ENCODE results near the gene CPT1C.

The CPT1C gene

DNA sequence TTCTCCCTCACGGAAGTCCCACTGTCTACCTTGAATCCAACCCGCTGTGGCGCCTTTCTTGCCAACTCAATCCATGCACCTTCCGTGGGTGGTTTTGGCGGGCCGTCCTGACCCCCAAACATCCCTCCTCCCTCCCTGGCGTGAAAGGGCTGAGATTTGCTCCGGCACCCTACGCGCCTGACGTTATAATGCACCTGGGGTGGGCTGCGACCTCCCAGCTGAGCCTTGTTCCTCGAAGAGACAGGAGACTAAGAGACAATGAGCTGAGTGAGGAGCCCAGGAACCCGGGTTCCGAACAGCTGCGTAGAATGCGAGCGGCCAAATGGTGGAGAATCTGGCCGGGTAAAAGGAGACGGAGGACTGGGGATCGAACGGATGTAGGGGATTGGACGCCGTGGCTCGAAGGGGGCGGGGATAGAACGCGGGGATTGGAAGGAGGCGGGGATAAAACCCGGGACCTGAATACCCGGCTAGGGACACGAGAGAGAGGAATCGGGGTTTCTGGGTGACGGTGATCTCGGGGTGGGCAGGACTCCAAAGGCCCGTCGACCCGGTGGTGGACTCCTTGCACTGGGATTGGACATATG, at the start of gene CPT1C:
TSS of gene CPT1C (plus strand) at position 461 of the 587 bp plus-strand sequence. CDS start 1,137 bp downstream, outside the sequence.
- no peak for DNase-seq (ENCODE audit: low read depth)
- H3K4me3 ChIP-seq (ENCODE audit: low read depth, low read length) = peak within 1 kb of the TSS; percentile 55

DNA sequence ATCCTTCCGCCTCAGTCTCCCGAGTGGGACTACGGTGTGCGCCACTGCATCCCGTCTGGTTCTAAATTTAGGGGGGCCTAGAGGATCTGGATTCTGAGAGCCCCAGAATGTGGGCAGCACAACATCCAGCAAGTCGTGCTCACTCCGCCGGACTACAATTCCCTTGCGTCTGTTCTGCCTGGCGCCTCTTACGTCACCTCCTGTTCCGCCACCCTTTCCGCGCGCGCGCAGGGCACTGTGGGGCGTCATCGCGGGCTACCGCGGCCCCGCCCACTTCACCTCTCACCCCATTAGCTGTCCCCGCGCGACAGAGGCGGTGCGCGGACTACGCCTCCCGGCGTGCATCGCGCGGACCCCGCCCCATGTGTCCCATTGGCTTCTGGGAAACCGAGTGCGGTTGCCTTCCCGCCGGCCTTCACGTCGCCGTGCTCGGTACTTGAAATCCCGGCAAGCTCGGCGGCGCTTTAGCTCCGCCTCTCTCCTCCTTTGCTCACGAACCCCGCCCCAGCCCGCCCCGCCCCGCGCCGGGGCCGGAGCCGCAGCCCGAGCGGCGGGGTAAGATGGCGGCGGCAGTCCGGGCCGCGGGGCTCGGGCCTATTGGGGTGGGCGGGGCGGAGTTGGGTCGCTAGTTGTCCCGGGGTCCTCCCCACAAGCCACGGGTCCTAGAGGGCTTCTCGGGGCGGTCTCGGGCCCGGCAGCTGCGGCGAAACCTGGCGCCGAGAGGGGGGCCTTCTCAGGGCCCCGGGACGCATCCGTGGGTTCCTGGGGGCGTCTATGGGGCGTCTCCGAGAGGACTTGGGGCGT, 49.0 kb upstream of the CPT1C start, which contains the start of gene SCAF1:
TSS of gene SCAF1 (plus strand) at position 522 of the 804 bp plus-strand sequence. CDS start 2,818 bp downstream, outside the sequence.
- H3K4me3 ChIP-seq (ENCODE audit: low read depth, low read length) = peak within 1 kb of the TSS; percentile 99
- DNase-seq (ENCODE audit: low read depth) = peak; percentile 98

DNA sequence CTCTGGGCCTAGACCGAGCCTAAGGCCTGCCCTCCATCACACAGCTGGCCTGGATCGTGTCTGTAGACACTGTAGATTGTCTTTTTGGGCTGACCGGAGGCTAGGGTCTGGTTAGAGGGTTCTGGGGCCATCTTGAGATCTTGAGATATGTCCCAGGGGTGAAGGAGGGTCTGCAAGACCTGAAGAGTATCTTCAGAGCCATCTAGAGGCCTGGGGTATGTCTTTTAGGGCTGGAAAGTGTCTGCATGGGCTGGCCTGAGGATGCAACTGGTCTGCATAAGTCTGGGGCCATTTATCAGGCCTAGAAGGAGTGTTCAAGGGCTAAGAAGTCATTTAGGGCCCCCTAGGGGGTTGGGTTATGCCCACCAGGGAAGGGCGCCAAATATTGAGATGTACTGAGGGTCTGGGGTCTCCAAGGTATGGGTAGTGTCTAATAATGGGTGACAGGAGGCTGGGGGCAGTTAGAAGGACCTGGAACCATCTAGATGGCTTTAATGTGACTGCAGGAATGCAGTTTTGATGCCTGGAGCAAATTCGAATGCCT, 48.4 kb upstream of the CPT1C start:
- DNase-seq (ENCODE audit: low read depth) = no peak
- H3K4me3 ChIP-seq (ENCODE audit: low read depth, low read length) = peak overlapping the region; percentile 99

DNA sequence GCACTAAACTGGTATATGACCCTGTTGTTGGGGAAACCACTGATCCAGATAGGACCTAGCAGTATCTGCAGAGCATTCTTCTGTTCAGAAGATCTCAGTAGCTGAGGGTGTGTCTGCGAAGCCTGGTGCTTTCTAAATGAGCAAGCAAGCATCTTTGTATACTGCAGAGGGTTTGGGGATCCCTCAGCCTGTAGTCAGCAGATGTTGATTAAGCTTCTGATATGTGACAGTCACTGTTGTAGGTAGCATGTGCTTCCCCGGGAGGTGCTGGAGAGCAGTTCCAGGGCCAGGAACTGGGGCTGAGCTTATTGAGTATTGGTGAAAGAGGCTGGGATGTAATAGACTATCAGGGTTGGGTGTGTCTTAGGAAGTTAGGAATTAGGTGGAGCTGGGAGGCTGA, 47.5 kb upstream of the CPT1C start:
- peak overlapping the region; percentile 99 for H3K4me3 ChIP-seq (ENCODE audit: low read depth, low read length)
- DNase-seq (ENCODE audit: low read depth) = no peak

DNA sequence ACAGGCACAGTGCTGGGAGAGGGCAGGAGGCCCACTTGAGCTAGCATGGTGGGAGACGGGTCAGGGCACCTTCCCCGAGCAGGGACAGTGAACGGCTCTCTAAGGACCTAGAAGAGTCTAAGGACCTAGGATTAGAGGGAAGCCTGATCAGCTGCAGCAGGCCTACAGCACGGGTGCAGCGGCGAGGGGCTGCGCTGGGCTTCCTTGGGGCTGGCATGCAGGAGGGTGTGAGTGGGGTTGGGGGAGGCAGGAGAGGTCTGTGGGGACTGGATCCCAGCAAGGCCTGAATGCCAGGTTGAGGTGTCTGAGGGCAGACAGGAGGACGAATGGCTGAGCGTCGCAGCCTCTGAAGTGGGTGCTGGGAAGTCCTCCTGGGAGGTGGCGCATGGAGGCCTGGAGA, 45.3 kb upstream of the CPT1C start:
- no peak for DNase-seq (ENCODE audit: low read depth)
- no peak overlapping the region for H3K4me3 ChIP-seq (ENCODE audit: low read depth, low read length)

DNA sequence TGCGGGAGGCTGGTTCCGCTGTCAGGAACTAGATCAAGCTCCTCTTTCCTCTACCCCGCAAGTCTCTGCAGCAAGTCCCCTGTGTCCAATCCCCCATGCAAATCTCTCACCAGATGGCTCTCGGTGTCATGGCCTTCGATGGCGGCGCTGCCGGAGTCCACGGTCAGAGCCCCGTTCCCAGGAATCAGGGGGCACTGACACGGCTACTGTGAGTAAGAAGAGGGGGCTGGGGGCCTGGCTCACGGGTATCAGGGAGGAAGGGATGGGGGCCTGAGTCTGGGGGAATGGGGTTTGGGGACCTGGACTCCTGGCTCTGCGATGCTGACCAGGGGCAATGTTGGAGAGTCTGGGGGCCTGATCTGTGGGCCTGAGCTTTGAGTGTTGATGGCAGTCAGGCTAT, 44.9 kb upstream of the CPT1C start:
- H3K4me3 ChIP-seq (ENCODE audit: low read depth, low read length) = no peak overlapping the region
- DNase-seq (ENCODE audit: low read depth) = no peak

DNA sequence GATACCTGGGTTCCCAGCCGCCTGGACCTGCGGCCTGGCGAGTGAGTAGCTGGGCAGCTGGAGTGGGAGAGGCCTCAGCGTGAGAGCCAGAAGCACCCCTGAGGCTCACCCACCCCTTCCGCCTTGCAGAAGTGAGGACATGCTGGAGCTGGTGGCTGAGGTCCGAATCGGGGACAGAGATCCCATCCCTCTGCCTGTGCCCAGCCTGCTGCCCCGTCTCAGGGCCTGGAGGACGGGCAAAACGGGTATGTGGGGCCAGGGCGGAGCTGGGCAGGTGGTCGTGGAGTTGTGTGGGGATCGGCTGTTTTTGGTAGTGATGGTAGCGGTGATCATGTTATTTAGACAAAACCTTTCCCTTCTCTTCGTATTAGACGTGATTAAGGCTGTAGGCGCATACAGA, 44.3 kb upstream of the CPT1C start:
- no peak overlapping the region for H3K4me3 ChIP-seq (ENCODE audit: low read depth, low read length)
- DNase-seq (ENCODE audit: low read depth) = no peak

DNA sequence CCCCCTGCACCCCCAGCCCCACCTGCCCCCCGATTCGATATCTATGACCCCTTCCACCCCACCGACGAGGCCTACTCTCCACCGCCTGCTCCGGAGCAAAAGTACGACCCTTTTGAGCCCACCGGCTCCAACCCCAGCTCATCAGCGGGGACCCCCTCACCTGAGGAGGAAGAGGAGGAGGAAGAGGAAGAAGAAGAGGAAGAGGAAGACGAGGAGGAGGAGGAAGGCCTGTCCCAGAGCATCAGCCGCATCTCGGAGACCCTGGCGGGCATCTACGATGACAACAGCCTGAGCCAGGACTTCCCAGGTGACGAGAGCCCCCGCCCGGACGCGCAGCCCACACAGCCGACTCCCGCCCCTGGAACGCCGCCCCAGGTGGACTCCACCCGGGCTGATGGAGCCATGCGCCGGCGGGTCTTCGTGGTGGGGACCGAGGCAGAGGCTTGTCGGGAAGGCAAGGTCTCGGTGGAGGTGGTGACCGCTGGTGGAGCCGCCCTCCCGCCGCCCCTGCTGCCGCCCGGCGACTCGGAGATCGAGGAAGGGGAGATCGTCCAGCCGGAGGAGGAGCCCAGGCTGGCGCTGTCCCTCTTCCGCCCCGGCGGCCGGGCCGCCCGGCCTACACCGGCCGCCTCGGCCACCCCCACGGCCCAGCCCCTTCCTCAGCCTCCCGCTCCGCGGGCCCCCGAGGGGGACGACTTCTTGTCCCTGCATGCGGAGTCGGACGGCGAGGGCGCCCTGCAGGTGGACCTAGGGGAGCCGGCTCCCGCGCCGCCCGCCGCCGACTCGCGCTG, 39.7 kb upstream of the CPT1C start:
- DNase-seq (ENCODE audit: low read depth) = no peak
- H3K4me3 ChIP-seq (ENCODE audit: low read depth, low read length) = no peak overlapping the region

DNA sequence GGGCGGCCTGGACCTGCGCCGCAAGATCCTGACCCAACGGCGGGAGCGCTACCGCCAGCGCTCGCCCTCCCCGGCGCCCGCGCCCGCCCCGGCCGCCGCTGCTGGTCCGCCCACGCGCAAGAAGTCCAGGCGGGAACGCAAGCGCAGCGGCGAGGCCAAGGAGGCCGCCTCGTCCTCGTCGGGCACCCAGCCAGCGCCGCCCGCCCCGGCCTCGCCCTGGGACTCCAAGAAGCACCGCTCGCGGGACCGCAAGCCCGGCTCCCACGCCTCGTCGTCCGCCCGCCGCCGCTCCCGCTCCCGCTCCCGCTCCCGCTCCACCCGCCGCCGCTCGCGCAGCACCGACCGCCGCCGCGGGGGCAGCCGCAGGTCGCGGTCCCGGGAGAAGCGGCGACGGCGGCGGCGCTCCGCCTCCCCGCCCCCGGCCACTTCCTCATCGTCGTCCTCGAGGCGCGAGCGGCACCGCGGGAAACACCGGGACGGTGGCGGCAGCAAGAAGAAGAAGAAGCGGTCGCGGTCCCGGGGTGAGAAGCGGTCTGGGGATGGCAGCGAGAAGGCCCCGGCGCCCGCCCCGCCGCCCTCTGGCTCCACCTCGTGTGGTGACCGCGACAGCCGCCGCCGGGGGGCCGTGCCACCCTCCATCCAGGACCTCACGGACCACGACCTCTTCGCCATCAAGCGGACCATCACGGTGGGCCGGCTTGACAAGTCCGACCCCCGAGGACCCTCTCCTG, 38.9 kb upstream of the CPT1C start:
- DNase-seq (ENCODE audit: low read depth) = no peak
- H3K4me3 ChIP-seq (ENCODE audit: low read depth, low read length) = no peak overlapping the region

DNA sequence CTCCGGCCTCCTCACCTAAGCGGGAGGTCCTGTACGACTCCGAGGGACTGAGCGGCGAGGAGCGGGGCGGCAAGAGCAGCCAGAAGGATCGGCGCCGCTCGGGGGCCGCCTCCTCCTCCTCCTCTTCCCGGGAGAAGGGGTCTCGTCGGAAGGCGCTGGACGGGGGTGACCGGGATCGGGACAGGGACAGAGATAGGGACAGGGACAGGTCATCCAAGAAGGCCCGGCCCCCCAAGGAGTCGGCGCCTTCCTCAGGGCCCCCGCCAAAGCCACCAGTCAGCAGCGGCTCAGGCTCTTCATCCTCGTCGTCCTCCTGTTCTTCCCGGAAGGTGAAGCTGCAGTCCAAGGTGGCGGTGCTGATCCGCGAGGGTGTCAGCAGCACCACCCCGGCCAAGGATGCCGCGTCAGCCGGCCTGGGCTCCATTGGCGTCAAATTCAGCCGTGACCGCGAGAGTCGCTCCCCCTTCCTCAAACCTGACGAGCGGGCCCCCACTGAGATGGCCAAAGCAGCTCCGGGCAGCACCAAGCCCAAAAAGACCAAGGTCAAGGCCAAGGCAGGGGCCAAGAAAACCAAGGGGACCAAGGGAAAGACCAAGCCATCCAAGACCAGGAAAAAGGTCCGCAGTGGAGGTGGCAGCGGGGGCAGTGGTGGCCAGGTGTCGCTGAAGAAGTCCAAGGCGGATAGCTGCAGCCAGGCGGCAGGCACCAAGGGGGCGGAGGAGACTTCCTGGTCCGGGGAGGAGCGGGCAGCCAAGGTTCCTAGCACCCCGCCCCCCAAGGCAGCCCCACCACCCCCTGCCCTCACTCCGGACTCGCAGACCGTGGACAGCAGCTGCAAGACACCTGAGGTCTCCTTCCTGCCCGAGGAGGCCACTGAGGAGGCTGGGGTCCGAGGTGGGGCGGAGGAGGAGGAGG, 38.1 kb upstream of the CPT1C start:
- no peak for DNase-seq (ENCODE audit: low read depth)
- no peak overlapping the region for H3K4me3 ChIP-seq (ENCODE audit: low read depth, low read length)

DNA sequence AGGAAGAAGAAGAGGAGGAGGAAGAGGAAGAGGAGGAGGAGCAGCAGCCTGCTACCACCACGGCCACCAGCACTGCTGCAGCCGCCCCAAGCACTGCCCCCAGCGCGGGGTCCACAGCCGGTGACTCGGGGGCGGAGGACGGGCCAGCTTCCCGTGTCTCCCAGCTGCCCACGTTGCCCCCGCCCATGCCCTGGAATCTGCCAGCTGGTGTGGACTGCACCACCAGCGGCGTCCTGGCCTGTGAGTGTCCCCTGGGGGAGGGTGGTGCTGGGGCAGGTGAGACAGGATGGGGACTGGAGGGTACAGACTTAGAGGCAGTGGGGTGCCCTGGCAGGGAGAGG, 37.5 kb upstream of the CPT1C start:
- no peak for DNase-seq (ENCODE audit: low read depth)

DNA sequence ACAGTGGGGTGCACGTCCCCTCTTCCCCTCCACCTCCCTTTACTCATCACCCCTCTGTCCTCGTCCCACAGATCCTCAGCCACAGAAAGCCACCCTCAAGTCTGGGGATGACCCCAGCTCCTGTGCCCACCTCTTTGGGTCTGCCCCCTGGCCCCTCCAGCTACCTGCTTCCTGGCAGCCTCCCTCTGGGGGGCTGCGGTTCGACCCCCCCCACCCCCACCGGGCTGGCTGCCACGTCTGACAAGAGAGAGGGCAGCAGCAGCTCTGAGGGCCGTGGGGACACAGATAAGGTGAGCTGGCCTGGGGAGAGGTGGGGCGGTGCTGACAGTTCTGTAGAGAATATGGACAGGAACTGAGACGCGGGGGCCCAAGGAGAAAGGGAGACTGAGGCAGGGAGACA, 36.3 kb upstream of the CPT1C start:
- no peak overlapping the region for H3K4me3 ChIP-seq (ENCODE audit: low read depth, low read length)
- no peak for DNase-seq (ENCODE audit: low read depth)

More for the DNA sequence above, 37.5 kb upstream of the CPT1C start:
- no peak overlapping the region for H3K4me3 ChIP-seq (ENCODE audit: low read depth, low read length)

DNA sequence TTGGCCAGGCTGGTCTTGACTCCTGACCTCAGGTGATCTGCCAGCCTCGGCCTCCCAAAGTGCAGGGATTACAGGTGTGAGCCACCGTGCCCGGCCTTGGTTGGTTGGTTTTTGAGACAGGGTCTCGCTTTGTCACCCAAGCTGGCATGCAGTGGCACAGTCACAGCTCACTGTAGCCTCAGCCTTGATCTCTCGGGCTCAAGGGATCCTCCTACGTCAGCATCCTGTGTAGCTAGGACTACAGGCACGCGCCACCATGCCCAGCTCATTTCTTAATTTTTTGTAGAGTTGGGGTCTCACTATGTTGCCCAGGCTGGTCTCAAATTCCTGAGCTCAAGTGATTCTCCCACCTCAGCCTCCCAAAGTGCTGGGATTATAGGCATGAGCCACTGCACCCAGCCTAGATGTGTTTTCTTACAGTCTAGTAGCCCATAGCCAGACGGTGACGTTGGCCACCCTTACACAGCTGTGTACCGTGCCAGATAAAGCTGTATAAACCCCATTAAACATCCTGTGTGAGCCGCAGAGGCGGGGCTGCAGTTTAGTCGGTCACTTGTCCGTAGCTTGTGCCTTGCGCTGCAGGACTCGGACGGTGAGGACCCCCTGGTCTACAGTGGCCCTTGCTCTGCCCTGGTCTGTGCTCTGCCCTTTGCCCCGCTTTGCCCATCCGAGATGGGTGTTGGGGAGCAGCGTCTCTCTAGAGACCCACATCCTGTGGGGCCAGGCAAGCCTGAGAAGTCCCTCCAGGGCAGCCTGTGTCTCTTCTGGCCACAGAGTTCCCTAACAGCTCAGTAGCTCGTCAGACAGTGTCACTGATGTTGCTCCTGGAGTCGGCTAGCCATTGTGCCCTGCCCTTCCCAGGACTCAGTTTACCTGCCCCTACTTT, 35.1 kb upstream of the CPT1C start:
- no peak overlapping the region for H3K4me3 ChIP-seq (ENCODE audit: low read depth, low read length)
- no peak for DNase-seq (ENCODE audit: low read depth)

DNA sequence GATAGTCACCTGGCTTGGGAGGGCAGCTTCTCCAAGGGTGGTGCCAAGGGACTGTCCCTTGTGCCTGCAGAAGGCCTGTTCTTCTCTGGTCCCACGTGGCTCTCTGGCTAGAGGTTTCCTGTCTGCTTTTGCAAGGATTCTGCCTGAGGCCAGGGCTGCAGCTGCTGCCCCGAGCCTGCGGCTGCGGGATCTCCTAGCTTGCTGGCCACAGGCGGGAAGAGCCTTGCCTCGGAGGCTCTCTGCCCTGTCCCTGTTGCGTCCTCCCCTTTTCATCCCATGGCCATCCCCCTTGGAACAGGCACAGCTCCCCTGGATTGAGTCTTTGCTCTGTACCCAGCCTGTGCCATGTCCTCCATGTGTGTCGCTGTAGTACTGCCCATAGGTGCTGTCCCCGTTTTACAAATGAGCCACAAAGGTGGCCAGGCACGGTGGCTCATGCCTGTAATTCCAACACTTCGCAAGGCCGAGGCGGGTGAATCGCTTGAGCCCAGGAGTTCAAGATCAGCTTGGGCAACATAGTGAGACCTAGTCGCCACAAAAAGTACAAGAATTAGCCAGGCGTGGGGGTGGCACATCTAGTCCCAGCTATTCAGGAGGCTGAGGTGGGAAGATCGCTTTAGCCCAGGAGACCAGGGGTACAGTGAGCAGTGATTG, 34.3 kb upstream of the CPT1C start:
- DNase-seq (ENCODE audit: low read depth) = no peak
- H3K4me3 ChIP-seq (ENCODE audit: low read depth, low read length) = no peak overlapping the region

DNA sequence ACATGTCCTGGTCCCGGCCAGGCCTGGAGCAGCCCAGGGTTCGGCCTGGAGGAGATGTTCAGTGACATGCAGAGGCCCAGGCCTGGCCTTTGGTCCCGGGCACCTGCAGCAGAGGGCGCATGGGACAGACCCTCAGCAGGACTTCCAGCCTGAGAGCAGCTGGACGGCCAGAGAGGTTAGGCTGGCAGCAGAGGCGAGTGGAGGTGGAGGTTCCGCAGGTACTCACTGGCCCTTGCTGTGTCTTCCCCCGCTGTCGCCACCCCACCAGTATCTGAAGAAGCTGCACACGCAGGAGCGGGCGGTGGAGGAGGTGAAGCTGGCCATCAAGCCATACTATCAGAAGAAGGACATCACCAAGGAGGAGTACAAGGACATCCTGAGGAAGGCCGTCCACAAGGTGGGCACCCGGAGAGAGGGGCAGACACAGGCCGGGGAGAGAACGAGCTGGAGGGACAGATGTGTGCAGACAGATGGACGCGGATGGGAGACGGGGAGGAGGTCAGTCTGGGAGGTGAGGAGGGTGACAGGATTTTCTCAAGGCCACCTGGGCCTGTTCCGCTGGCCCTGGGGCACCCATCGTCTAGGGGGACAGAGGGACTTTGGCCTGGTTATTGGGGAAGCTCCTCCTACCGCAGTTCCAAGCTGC, 33.3 kb upstream of the CPT1C start:
- H3K4me3 ChIP-seq (ENCODE audit: low read depth, low read length) = no peak overlapping the region
- no peak for DNase-seq (ENCODE audit: low read depth)

DNA sequence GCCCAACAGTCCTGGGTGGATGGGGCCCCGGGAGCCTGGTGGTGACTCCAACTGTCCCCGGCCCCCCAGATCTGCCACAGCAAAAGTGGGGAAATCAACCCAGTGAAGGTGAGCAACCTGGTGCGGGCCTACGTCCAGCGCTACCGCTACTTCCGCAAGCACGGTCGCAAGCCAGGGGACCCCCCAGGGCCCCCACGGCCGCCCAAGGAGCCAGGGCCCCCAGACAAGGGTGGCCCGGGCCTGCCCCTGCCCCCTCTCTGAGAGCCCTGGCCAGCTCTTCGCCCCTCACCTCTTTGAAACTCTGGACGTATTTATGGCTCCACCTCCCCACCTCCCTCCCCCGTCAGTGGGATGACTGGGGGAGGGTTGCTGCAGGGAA, 32.8 kb upstream of the CPT1C start:
- no peak overlapping the region for H3K4me3 ChIP-seq (ENCODE audit: low read depth, low read length)
- no peak for DNase-seq (ENCODE audit: low read depth)

Measured in skeletal muscle cell (primary cell).